OCI-LY1 (cell line): ENCODE measurements around the gene CYB561.

ENCODE experiments used
- EZH2 ChIP-seq: fragments of 200-600 bp; sonication (generic), shearing (Covaris generic); IDR thresholded peaks from 2 replicates; pipeline ENCODE4 v1.8.0; 2017; ENCODE audit warnings: borderline replicate concordance, mixed run types, mild to moderate bottlenecking, antibody characterized with exemption, low read length, moderate library complexity, mixed read lengths
- TF ChIP-seq, protein P1 (sequence below): fragments of 200-600 bp; sonication (generic), shearing (Covaris generic); IDR thresholded peaks from 2 replicates; pipeline ENCODE4 v1.5.1; 2017; ENCODE audit warnings: mild to moderate bottlenecking, antibody characterized with exemption, low read length, moderate library complexity, mixed read lengths

DNA sequence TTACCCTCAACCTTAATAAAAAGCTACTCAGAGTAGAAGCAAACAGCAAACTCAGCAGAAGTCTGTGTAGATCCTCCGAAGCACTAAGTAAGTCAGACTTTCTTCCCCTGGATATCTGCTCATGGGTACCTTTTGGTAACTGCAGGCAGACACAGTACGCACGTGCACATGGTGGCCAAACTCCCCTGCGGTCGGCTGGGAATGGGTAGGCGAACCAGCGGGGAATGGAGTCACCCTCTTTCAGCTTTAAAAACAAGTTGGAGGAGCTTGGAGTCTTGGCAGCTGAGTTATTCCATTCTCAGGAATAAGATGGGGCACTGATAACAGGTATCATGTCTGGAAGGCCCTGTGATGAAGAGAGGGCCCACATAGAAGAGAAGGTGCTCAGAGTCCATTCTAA lies 16.3 kb downstream of the CYB561 start:
- TF ChIP-seq, protein P1, sequence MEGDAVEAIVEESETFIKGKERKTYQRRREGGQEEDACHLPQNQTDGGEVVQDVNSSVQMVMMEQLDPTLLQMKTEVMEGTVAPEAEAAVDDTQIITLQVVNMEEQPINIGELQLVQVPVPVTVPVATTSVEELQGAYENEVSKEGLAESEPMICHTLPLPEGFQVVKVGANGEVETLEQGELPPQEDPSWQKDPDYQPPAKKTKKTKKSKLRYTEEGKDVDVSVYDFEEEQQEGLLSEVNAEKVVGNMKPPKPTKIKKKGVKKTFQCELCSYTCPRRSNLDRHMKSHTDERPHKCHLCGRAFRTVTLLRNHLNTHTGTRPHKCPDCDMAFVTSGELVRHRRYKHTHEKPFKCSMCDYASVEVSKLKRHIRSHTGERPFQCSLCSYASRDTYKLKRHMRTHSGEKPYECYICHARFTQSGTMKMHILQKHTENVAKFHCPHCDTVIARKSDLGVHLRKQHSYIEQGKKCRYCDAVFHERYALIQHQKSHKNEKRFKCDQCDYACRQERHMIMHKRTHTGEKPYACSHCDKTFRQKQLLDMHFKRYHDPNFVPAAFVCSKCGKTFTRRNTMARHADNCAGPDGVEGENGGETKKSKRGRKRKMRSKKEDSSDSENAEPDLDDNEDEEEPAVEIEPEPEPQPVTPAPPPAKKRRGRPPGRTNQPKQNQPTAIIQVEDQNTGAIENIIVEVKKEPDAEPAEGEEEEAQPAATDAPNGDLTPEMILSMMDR, result no peak
- TF ChIP-seq EZH2, result no peak
